HG03095 (cell line): ENCODE data around the gene SSNA1.

Source experiments
- ATAC-seq: cut with Tn5 transposase; IDR thresholded peaks from one replicate; pipeline ENCODE4 v1.9.1; 2021; ENCODE audit warnings: moderate library complexity; ENCODE audit not compliant: unreplicated experiment

SSNA1 gene

GRCh38 chr9:137199411-137200121, 11.1 kb downstream of the SSNA1 start:
- ATAC-seq: no peak

DNA sequence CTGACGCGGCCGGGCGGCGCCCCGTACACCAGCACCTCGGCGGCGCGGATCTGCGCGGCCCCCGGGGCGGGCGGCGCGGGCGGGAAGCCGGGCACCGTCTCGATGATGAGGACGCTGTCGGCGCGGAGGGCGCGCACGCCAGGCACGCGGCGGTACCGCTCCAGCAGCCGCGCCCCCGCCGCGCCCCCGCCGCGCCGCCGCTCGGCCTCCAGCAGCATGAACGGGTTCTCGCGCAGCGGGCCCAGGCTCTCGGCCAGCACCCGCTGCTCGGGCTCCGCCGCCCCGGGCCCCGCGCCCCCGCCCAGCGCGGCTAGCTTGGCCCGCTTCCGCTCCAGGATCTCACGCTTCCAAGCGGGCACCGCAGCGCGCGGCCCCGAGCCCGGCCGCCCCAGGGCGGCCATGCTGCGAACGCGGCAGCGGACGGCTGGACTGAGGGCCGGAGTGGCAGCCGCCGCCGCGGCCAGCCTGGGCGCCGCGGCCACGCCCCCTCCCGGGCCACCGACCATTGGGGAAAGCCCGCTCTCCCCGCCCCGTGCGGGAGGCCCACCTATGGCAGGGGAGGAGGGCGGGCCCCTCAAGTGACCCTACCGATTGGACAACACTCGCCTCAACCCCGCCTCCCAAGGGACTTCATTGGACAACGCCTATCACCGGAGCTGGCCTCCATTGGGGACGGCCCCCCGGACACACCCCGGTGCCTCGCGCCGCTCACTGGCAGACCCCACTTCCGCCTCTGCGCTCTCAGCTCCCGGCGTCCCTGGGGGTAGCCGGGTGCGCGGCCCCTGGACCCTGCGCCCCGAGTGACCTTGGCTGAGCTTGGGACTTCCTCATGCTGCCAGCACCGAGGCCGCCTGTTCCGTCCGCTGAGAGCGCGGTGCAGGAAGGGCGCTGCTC, 12.1 kb downstream of the SSNA1 start, which contains the start of gene TPRN:
Gene TPRN (minus strand): TSS at position 431 of the 894 bp plus-strand sequence. CDS start 30 bp downstream, at position 401.
- ATAC-seq: peak; percentile 75

DNA sequence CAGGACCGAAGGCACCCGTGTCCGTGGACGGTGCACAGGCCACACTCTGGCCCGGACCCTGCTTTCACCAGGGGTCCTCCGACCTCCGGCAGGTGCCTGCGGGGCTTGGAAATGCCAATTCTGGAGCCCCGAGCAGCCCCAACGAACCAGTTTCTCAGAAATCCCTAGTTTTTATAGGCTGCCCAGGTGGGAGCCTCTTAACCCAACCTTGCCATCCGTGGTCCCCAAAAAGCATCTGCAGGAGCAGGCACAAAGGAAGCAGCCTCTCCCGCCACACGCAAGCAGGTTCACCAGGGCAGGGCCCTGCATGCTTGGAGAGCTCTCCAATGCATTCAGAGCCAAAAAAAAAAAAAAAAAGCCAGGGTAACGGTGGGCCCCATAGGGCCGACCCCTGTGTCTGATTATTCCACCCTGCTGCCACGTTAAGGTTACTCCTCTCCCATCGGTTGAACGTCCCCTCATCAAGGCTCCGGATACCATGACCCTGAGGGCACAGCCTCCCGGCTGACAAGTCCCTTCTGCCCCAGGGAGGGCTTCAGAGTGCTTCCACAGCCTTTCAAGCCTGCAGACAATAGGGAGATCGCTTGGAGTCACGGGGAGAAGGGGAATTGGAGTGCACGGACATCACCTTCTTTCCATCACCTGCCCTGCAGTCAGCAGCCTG, 12.9 kb downstream of the SSNA1 start:
- ATAC-seq: no peak

- no peak for ATAC-seq
These were observed 14.5 kb downstream of the SSNA1 start for GRCh38 chr9:137202966-137203365.

- no peak for ATAC-seq
These were observed 16.3 kb downstream of the SSNA1 start for GRCh38 chr9:137204731-137205125.

- no peak for ATAC-seq
These were observed 16.9 kb downstream of the SSNA1 start, which contains the start of the genes NDOR1 and TMEM203 for GRCh38 chr9:137205126-137206069. Gene NDOR1, plus strand, starts transcription at chr9:137205700. Its CDS starts 78 bp downstream, at chr9:137205778. Gene TMEM203, minus strand, starts transcription at chr9:137205648. Its CDS starts 234 bp downstream, at chr9:137205414.

DNA sequence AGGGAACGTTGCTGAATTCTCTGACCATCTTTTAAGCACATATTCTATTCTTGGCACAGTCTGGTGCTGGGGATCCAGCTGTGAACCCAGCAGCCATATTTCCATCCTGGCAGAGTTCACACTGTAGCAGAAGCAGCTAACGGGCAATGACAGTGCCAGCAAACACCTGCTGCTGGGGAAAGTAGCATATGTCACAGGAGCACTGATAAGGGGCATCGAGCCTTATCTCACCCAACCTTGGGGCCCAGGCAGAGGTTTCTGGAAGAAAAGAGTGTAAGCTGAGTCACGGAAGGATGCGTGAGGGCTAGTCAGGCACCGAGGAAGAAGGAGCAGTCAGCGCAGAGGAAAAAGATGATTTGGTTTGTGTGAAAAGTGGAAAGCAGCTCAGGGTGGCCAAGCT, 18.1 kb downstream of the SSNA1 start:
- ATAC-seq: no peak

DNA sequence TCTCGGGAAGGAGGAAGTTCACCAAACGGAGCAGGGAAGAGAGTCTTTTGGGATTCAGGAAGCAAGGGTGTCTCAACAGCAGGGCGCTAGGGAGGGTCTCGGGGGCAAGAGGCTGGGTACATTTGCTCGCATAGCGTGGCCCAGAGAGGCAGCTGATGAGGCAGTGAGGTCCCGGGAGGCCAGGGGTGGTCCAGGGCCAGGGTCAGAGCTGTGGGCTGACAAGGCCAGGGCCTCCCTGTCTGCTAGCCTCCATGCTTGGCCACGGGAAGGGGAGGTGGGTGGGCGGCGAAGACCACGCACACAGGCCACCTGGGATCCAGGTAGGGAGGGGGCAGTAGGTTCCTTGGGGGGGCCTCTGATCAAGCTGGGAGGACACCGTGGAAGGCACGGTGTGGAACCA, 23.1 kb downstream of the SSNA1 start:
- no peak for ATAC-seq

GRCh38 chr9:137212520-137212919, 24.0 kb downstream of the SSNA1 start:
- no peak for ATAC-seq

DNA sequence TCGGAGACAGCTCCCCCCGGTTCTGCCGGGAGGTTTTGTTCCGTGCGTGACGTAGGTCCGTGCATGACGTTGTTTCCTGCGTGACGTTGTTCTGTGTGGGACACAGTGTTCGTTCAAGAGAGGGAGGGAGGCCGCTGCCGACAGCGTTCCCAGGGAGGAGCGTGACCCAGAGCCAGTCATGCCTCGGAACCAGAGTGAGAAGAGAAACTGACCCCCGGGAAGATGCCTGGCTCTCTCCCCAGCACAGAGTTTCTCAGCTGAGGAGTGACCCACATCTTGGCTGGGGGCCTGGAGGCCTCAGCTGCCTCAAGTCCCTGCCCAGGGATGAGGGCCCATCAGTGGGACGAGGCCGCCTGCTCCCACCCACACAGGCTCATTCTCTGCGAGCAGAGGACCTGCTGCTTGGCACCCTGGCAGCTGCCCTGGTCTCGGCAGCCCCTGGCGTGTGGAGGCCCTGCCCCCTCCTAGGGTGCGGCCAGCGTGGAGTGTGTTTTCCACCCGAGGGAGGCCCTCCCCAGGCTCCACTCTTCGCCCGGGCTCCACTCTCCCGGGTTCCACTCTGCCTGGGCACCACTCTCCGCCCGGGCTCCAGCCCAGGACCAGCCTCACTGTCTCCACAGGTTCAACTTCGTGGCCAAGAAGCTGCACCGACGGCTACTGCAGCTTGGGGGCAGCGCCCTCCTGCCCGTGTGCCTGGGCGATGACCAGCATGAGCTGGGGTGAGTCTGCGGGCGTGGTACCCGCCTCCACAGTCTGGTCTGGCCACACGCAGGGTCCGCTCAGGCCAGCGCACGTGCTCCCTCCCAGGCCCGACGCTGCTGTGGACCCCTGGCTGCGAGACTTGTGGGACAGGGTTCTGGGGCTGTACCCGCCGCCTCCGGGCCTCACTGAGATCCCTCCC, 24.9 kb downstream of the SSNA1 start:
- no peak for ATAC-seq

GRCh38 chr9:137214620-137215019, 26.1 kb downstream of the SSNA1 start:
- no peak for ATAC-seq

DNA sequence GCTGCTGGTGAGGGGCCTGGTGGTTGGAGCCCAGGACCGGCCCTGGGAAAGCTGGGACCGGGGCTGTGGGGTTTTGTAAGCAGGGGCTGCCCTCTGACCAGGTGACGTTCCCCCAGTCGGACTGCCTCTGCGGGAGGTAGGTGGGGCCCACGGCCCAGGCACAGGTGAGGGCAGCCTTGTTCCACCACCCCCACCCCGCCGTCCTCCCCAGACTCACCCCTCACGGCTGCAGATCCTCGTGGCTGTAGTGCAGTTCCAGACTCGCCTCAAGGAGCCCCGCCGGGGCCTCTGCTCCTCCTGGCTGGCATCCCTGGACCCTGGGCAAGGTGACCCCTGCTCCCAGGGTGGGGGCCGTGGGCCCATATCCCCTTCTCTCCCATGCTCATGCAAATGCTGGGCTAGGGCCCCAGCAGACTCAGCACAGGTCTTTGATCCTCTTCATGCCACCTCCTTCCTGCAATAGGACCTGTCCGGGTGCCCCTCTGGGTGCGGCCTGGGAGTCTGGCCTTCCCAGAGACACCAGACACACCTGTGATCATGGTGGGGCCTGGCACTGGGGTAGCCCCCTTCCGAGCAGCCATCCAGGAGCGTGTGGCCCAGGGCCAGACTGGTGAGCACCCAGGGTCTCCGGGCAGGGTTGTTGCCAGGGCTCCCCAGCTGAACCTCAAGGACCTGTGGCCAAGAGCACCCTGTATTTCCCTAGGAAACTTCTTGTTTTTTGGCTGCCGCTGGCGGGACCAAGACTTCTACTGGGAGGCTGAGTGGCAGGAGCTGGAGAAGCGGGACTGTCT, 26.9 kb downstream of the SSNA1 start:
- no peak for ATAC-seq

- no peak for ATAC-seq
These were observed 27.9 kb downstream of the SSNA1 start for GRCh38 chr9:137216188-137216965.

- ATAC-seq: no peak
These were observed 29.1 kb downstream of the SSNA1 start for GRCh38 chr9:137217276-137218211.

DNA sequence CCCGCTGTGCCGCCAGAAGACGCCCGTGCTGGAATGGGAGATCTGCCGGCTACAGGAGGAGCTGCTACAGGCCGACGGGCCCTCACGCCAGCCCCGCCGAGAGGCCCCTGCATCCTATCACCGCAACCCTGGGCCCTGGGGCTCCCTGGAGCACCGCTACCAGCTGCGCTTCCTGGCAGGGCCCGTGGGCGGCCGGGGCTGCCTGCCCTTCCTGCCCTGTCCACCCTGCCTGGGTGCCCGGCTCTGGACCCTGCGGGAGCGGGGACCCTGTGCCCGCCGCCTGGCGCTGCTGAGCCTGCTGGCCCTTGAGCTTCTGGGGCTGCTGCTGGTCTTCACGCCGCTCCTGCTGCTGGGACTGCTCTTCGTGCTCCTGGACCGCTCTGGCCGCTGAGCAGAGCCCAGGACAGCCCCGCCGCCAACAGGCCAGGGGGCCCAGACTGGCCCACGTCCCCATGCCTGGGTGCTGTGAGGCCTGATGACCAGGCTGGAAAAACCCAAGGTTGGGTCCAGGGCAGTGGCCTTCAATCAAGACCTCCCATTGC, 29.8 kb downstream of the SSNA1 start:
- no peak for ATAC-seq

GRCh38 chr9:137218754-137219271, 30.3 kb downstream of the SSNA1 start:
- ATAC-seq: no peak
